Lower leg skin (tissue), 4 donors: Measurements from ENCODE around the gene FAS. TPM values are rescaled to one million over a fixed set of nuclear protein-coding genes. Genes with fewer than 3 reads are reported as not detected.

Experiments
- DNase-seq, 2 donors: peaks; one replicate each; pipeline ENCODE4 v3.0.0-alpha.2; 2019; ENCODE audit warnings: low spot score in 2 of 2
- H3K4me3 ChIP-seq: fragments of 200-600 bp; sonication (generic); 2 replicates; pipeline ENCODE4 v1.5.1; 2017; ENCODE audit warnings: mild to moderate bottlenecking, low read depth; ENCODE audit not compliant: poor library complexity, severe bottlenecking
- POLR2A ChIP-seq, 2 donors: fragments of 450-650 bp; IDR thresholded peaks; one replicate each; pipeline ENCODE4 v1.6.1; 2016 to 2017; ENCODE audit warnings: antibody characterized with exemption in 2 of 2, mild to moderate bottlenecking in 1 of 2, moderate library complexity in 1 of 2
- WGBS, 2 donors: methylation state at CpG; one replicate each; pipeline ENCODE4 v1.1.5; 2018; 5-methylcytosine and 5-hydroxymethylcytosine counted together
- intact Hi-C: fragments of 100-400 bp; cut with DNase I; formaldehyde crosslinking; loops from one replicate; pipeline ENCODE4 v1.15.0; 2023; ENCODE audit warnings: low total_unique reads
- microRNA-seq, 2 donors: library from miRNA; unstranded; fragments of <30 nt; microRNA quantifications; one replicate each; pipeline ENCODE4, GENCODE V29; 2016; ENCODE audit warnings: borderline replicate concordance in 2 of 2, borderline number of aligned reads in 1 of 2
- total RNA-seq, 4 donors: library from RNA; depleted of rRNA; stranded (reverse); fragments of >200 nt; gene quantifications; one replicate each; pipeline ENCODE4 v1.1.0, GENCODE V29; 2016
- TF ChIP-seq, protein P1 (sequence below), 3 donors: fragments of 450-650 bp; IDR thresholded peaks; one replicate each; pipeline ENCODE4 v1.5.1; 2016; ENCODE audit warnings: antibody characterized with exemption in 3 of 3, mild to moderate bottlenecking in 3 of 3, moderate library complexity in 2 of 3

The FAS gene
- total RNA-seq, 4 donors from 2014 or later, result 11.4 to 19.7 (median 16.3) TPM

GRCh38 chr10:89064748-89065147, 74.2 kb downstream of the FAS start:
- DNase-seq, result no peak
- intact Hi-C loops, result no loop called here
- no peak overlapping the region for H3K4me3 ChIP-seq
- WGBS, 2 donors, result 51 to 65% methylated on average over 5 of the region's 5 CpGs
- TF ChIP-seq, protein P1, sequence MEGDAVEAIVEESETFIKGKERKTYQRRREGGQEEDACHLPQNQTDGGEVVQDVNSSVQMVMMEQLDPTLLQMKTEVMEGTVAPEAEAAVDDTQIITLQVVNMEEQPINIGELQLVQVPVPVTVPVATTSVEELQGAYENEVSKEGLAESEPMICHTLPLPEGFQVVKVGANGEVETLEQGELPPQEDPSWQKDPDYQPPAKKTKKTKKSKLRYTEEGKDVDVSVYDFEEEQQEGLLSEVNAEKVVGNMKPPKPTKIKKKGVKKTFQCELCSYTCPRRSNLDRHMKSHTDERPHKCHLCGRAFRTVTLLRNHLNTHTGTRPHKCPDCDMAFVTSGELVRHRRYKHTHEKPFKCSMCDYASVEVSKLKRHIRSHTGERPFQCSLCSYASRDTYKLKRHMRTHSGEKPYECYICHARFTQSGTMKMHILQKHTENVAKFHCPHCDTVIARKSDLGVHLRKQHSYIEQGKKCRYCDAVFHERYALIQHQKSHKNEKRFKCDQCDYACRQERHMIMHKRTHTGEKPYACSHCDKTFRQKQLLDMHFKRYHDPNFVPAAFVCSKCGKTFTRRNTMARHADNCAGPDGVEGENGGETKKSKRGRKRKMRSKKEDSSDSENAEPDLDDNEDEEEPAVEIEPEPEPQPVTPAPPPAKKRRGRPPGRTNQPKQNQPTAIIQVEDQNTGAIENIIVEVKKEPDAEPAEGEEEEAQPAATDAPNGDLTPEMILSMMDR (IDR thresholded peaks at IDR 0.05), result no peak
- TF ChIP-seq POLR2A (IDR thresholded peaks at IDR 0.05), result no peak

Small RNA genes within 50 kb of the gene (microRNA-seq; reads per million reads assigned to microRNA genes)
- 0 reads per million in 2 donors for gene MIR4679-1
- 0 reads per million in 2 donors for gene MIR4679-2

Other genes starting within 250 kb of the FAS start
- gene LIPN, start 230.8 kb upstream of the FAS start, total RNA-seq, result 10 to 100 TPM; 25.9 to 80.5 (median 39.4) TPM
- gene LIPM, start 188.1 kb upstream of the FAS start, total RNA-seq, result 10 to 100 TPM; 30.4 to 56.7 (median 36.1) TPM
- gene ANKRD22, start 139.0 kb upstream of the FAS start, total RNA-seq, result 10 to 100 TPM; 30.7 to 56.7 (median 35.4) TPM
- 10 to 100 TPM in 2 of 4 donors, 1 to 10 TPM in 2; 6.9 to 16.2 (median 10.9) TPM for gene STAMBPL1, start 110.6 kb upstream of the FAS start, total RNA-seq
- gene ACTA2, start 38.0 kb upstream of the FAS start, total RNA-seq, result 100 to 1,000 TPM in 3 of 4 donors, 10 to 100 TPM in 1; 66.4 to 344 (median 129) TPM
- gene CH25H, start 216.5 kb downstream of the FAS start, total RNA-seq, result 1 to 10 TPM in 2 of 4 donors, under 1 TPM in 2; 0.45 to 2.8 (median 0.97) TPM